SU-DHL-6 (cell line): ENCODE measurements around the gene IFI35.

Source experiments
- H2AFZ ChIP-seq: fragments of 200-600 bp; sonication (generic); 2 replicates; pipeline ENCODE4 v1.6.1; 2014; ENCODE audit warnings: low read depth, mild to moderate bottlenecking, moderate library complexity, mixed read lengths, antibody characterized with exemption, low read length; ENCODE audit not compliant: severe bottlenecking
- H3F3A ChIP-seq: fragments of 200-600 bp; shearing (Covaris generic); 2 replicates; pipeline ENCODE4 v1.6.0; 2016; ENCODE audit warnings: antibody characterized with exemption, mild to moderate bottlenecking; ENCODE audit not compliant: insufficient read depth
- H3K27ac ChIP-seq: fragments of 200-600 bp; sonication (generic); 2 replicates; pipeline ENCODE4 v1.5.1; 2016; ENCODE audit warnings: low read depth, mild to moderate bottlenecking, low read length, moderate library complexity, mixed read lengths
- H3K27me3 ChIP-seq: fragments of 200-600 bp; sonication (generic), shearing (Covaris generic); 2 replicates; pipeline ENCODE4 v1.6.0; 2014; ENCODE audit warnings: mild to moderate bottlenecking, low read length
- H3K36me3 ChIP-seq: fragments of 200-600 bp; sonication (generic); 2 replicates; pipeline ENCODE4 v1.6.1; 2014; ENCODE audit warnings: mild to moderate bottlenecking, low read length, mixed read lengths
- H3K4me2 ChIP-seq: fragments of 300-600, 200-600 bp; shearing (Covaris generic), sonication (generic); 2 replicates; pipeline ENCODE4 v1.6.0; 2014; ENCODE audit warnings: low read length, low read depth, mild to moderate bottlenecking; ENCODE audit not compliant: poor library complexity, severe bottlenecking
- H3K4me3 ChIP-seq: fragments of 200-600 bp; sonication (generic); 2 replicates; pipeline ENCODE4 v1.5.1; 2014; ENCODE audit warnings: antibody characterized with exemption, low read length, mild to moderate bottlenecking, mixed read lengths; ENCODE audit not compliant: insufficient read depth, poor library complexity, severe bottlenecking
- H3K79me2 ChIP-seq: fragments of 200-600 bp; sonication (generic); 2 replicates; pipeline ENCODE4 v1.6.1; 2014; ENCODE audit warnings: mild to moderate bottlenecking, low read length, moderate library complexity; ENCODE audit not compliant: insufficient read depth
- H3K9ac ChIP-seq: fragments of 200-600 bp; sonication (generic); 2 replicates; pipeline ENCODE4 v1.7.0; 2014; ENCODE audit warnings: mild to moderate bottlenecking, low read length
- H3K9me2 ChIP-seq: fragments of 200-600 bp; sonication (generic); replicated peaks from 2 replicates; pipeline ENCODE4 v1.6.1; 2014; ENCODE audit warnings: low read length; ENCODE audit not compliant: insufficient read depth
- H3K9me3 ChIP-seq: fragments of 200-600 bp; sonication (generic); 2 replicates; pipeline ENCODE4 v1.6.1; 2014; ENCODE audit warnings: low read length, mixed read lengths; ENCODE audit not compliant: insufficient read depth
- H4K20me1 ChIP-seq: fragments of 200-600 bp; sonication (generic); 2 replicates; pipeline ENCODE4 v1.6.1; 2014; ENCODE audit warnings: low read depth, mild to moderate bottlenecking, antibody characterized with exemption, low read length, moderate library complexity, mixed read lengths
- CTCF ChIP-seq: fragments of 200-600 bp; sonication (generic); IDR thresholded peaks from one replicate; pipeline ENCODE4 v1.5.1; 2017; ENCODE audit warnings: antibody characterized with exemption, mild to moderate bottlenecking, low read length, moderate library complexity; ENCODE audit not compliant: insufficient read depth, poor library complexity, severe bottlenecking
- EZH2phosphoT487 ChIP-seq: fragments of 200-600 bp; sonication (generic), shearing (Covaris generic); conservative IDR thresholded peaks from 2 replicates; pipeline ENCODE4 v1.6.1; 2018; ENCODE audit warnings: mild to moderate bottlenecking, antibody characterized with exemption, low read length, moderate library complexity, mixed read lengths

IFI35 gene

DNA sequence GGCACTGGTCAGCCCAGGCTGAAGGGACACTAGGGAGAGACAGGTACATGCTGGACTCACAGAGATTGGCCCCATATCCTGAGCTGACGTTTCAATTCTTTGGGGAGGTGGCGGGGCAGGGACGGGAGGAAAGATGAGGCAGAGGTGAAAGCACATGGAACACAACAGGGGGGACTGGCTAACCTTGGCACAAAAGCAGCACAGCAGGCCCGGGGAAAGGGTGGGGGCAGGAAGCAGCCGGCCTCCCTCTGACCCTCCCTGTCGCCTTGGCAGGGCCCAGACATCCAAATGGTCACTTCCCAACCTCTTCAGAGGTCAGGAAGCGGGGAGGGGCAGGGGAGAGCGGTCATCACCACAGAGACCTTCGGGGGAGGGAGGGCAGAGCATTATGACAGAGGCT lies 9.0 kb downstream of the IFI35 start:
- no peak for TF ChIP-seq EZH2phosphoT487
- TF ChIP-seq CTCF, result no peak
- H3K4me3 ChIP-seq, result no peak overlapping the region
- H2AFZ ChIP-seq, result no peak overlapping the region
- H4K20me1 ChIP-seq, result no peaks in the 10 kb centered on the region
- H3K9ac ChIP-seq, result no peak overlapping the region
- H3K9me2 ChIP-seq, result no peaks in the 10 kb centered on the region
- H3K9me3 ChIP-seq, result no peaks in the 10 kb centered on the region
- H3K27me3 ChIP-seq, result no peaks in the 10 kb centered on the region
- H3K27ac ChIP-seq, result no peak overlapping the region
- H3F3A ChIP-seq, result peaks cover 4% of the 10 kb centered on the region; the same call in 1 of the 2 replicates
- H3K79me2 ChIP-seq, result no peaks in the 10 kb centered on the region
- no peaks in the 10 kb centered on the region for H3K36me3 ChIP-seq
- H3K4me2 ChIP-seq, result no peak overlapping the region

DNA sequence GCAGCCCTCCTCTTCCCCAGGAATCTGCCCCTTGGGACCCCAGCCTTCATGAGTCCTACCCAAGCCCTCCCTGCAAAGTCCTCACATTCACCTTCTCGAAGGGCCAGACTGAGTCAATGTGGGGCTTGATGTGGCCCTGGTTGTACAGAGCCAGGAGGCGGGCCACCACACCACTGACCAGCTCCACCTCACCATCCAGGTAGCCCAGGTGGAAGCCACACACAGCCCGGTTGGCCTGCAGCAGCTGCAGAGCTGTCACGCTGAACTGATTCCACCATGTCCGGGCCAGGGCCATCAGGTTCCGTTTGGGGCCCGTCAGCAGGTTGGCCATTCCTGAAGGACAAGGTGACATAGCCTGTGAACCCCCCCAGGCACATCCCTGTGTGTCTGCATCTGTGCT lies 9.6 kb downstream of the IFI35 start:
- Histone ChIP-seq H3K9me2 (no peaks in the 10 kb centered on the region), H3K36me3 (no peaks in the 10 kb centered on the region), H4K20me1 (no peaks in the 10 kb centered on the region), H3K4me2 (no peak overlapping the region), H3K27me3 (no peaks in the 10 kb centered on the region), H3K79me2 (no peaks in the 10 kb centered on the region), H2AFZ (no peak overlapping the region), H3K9ac (no peak overlapping the region), H3K27ac (no peak overlapping the region), H3F3A (peaks cover 4% of the 10 kb centered on the region; the same call in 1 of the 2 replicates), H3K4me3 (no peak overlapping the region), H3K9me3 (no peaks in the 10 kb centered on the region)
- no peak for TF ChIP-seq CTCF
- TF ChIP-seq EZH2phosphoT487, result no peak

- Histone ChIP-seq H3K27me3 (no peaks in the 10 kb centered on the region), H3F3A (peaks cover 4% of the 10 kb centered on the region; the same call in 1 of the 2 replicates), H3K27ac (no peak overlapping the region), H3K36me3 (no peaks in the 10 kb centered on the region), H3K9ac (no peak overlapping the region), H3K4me2 (no peak overlapping the region), H3K9me3 (no peaks in the 10 kb centered on the region), H2AFZ (no peak overlapping the region), H3K79me2 (no peaks in the 10 kb centered on the region), H3K4me3 (no peak overlapping the region), H4K20me1 (no peaks in the 10 kb centered on the region), H3K9me2 (no peaks in the 10 kb centered on the region)
- no peak for TF ChIP-seq CTCF
- TF ChIP-seq EZH2phosphoT487, result no peak
Observed at GRCh38 chr17:43018008-43018853, 11.6 kb downstream of the IFI35 start.
